H1 (cell line): ENCODE results near the gene HES1. TPM values are rescaled to one million over a fixed set of nuclear protein-coding genes. Genes with fewer than 3 reads are reported as not detected.

ENCODE experiments used
- CTCF ChIA-PET: fragments of 300-600 bp; sonication (Branson Sonifier 250); formaldehyde crosslinking; loops from one replicate; lab custom pipeline; 2021; ENCODE audit not compliant: partially characterized antibody; lab: Charles Lee
- POLR2A ChIA-PET: fragments of 300-600 bp; sonication (Branson Sonifier 250); formaldehyde crosslinking; loops from one replicate; lab custom pipeline; 2021; ENCODE audit warnings: inconsistent platforms; ENCODE audit not compliant: partially characterized antibody; lab: Charles Lee
- DNase-seq, 2 experiments: peaks; one replicate each; pipeline versions ENCODE4 v3.0.0 to v3.0.0-alpha.2; 2010 to 2022; ENCODE audit warnings: low spot score in 2 of 2, low read depth in 1 of 2, mixed read lengths in 1 of 2
- FAIRE-seq: peaks from 2 replicates; lab custom pipeline; 2011; peaks lifted over from hg19 to GRCh38; lab: Jason Lieb, UNC
- H2AFZ ChIP-seq: 2 replicates; pipeline ENCODE4 v1.8.1; 2012; ENCODE audit warnings: low read length, inconsistent platforms
- H2AK5ac ChIP-seq: 2 replicates; pipeline ENCODE4 v1.6.1; 2013; ENCODE audit warnings: low read depth, low read length
- H2BK120ac ChIP-seq: replicated peaks from 2 replicates; pipeline ENCODE3; 2013; ENCODE audit warnings: low read depth, low read length, inconsistent platforms
- H2BK12ac ChIP-seq: 2 replicates; pipeline ENCODE4 v1.6.1; 2013; ENCODE audit warnings: low read depth, low read length
- H2BK15ac ChIP-seq: 2 replicates; pipeline ENCODE4 v1.6.1; 2013; ENCODE audit warnings: low read length
- H2BK20ac ChIP-seq: 2 replicates; pipeline ENCODE4 v1.6.1; 2013; ENCODE audit warnings: low read length
- H2BK5ac ChIP-seq: 2 replicates; pipeline ENCODE4 v1.6.1; 2013; ENCODE audit warnings: low read depth, low read length
- H3K14ac ChIP-seq: 2 replicates; pipeline ENCODE4 v1.6.1; 2013; ENCODE audit warnings: inconsistent platforms; ENCODE audit not compliant: insufficient read length
- H3K18ac ChIP-seq: 2 replicates; pipeline ENCODE4 v1.6.1; 2013; ENCODE audit warnings: low read length; ENCODE audit errors: extremely low read depth
- H3K23ac ChIP-seq: 2 replicates; pipeline ENCODE4 v1.6.1; 2013; ENCODE audit warnings: inconsistent platforms; ENCODE audit not compliant: insufficient read length
- H3K23me2 ChIP-seq: 2 replicates; pipeline ENCODE4 v1.6.1; 2013; ENCODE audit warnings: low read depth, low read length
- H3K27ac ChIP-seq: 2 replicates; pipeline ENCODE4 v1.6.1; 2011; ENCODE audit warnings: low read depth, low read length, inconsistent platforms
- H3K27me3 ChIP-seq, 4 experiments: replicated peaks in 1 of 4; 1 replicate in 1 of 4; 2 replicates in 3 of 4; pipeline versions ENCODE4 v1.6.1 to v1.8.1; 2011 to 2013; ENCODE audit warnings: low read length in 3 of 4, mild to moderate bottlenecking in 3 of 4, inconsistent platforms in 2 of 4, mixed read lengths in 2 of 4, moderate library complexity in 1 of 4; ENCODE audit not compliant: control insufficient read depth in 3 of 4, insufficient read depth in 3 of 4; ENCODE audit errors: extremely low read depth in 1 of 4
- H3K36me3 ChIP-seq, 4 experiments: 2 replicates each; pipeline versions ENCODE4 v1.6.1 to v1.8.1; 2011 to 2013; ENCODE audit warnings: mild to moderate bottlenecking in 4 of 4, low read length in 3 of 4, moderate library complexity in 2 of 4, control low read depth in 1 of 4, inconsistent platforms in 1 of 4; ENCODE audit not compliant: insufficient read depth in 4 of 4, control insufficient read depth in 2 of 4
- H3K4ac ChIP-seq: replicated peaks from 2 replicates; pipeline ENCODE3; 2013; ENCODE audit warnings: low read length, low read depth, mixed read lengths, inconsistent platforms; ENCODE audit not compliant: insufficient read length
- H3K4me1 ChIP-seq, 4 experiments: replicated peaks in 1 of 4; 1 replicate in 1 of 4; 2 replicates in 3 of 4; pipeline versions ENCODE4 v1.6.1 to v1.8.1; 2011 to 2013; ENCODE audit warnings: low read length in 3 of 4, inconsistent platforms in 2 of 4, mixed read lengths in 1 of 4; ENCODE audit not compliant: insufficient read depth in 4 of 4, control insufficient read depth in 3 of 4
- H3K4me2 ChIP-seq, 2 experiments: 2 replicates each; pipeline versions ENCODE4 v1.6.1 to v1.8.1; 2011 to 2013; ENCODE audit warnings: low read depth in 2 of 2, low read length in 2 of 2, control low read depth in 1 of 2, inconsistent platforms in 1 of 2, mild to moderate bottlenecking in 1 of 2; ENCODE audit not compliant: insufficient read depth in 1 of 2
- H3K4me3 ChIP-seq, 4 experiments: fragments of 200-600, 300-600 bp in 1 of 4; sonication (generic), shearing (Covaris generic), sonication (Bioruptor Twin) in 1 of 4; 2 replicates each; pipeline versions ENCODE4 v1.5.1 to v1.8.1; 2011 to 2016; ENCODE audit warnings: low read length in 4 of 4, low read depth in 3 of 4, control low read depth in 2 of 4, inconsistent platforms in 2 of 4, mild to moderate bottlenecking in 2 of 4, mixed read lengths in 1 of 4, moderate library complexity in 1 of 4; ENCODE audit not compliant: insufficient read depth in 2 of 4; ENCODE audit errors: extremely low read depth in 1 of 4
- H3K56ac ChIP-seq: replicated peaks from 2 replicates; pipeline ENCODE3; 2013; ENCODE audit warnings: low read depth, mild to moderate bottlenecking, mixed read lengths, low read length, inconsistent platforms; ENCODE audit not compliant: insufficient read length
- H3K79me1 ChIP-seq: 2 replicates; pipeline ENCODE4 v1.6.1; 2013; ENCODE audit warnings: low read depth, low read length, control low read depth
- H3K79me2 ChIP-seq, 2 experiments: 2 replicates each; pipeline versions ENCODE4 v1.6.1 to v1.8.1; 2012 to 2013; ENCODE audit warnings: low read length in 2 of 2, mild to moderate bottlenecking in 2 of 2, inconsistent platforms in 1 of 2; ENCODE audit not compliant: insufficient read depth in 2 of 2, control insufficient read depth in 1 of 2
- H3K9ac ChIP-seq, 4 experiments: replicated peaks in 1 of 4; 1 replicate in 1 of 4; 2 replicates in 3 of 4; pipeline versions ENCODE4 v1.6.1 to v1.8.1; 2011 to 2013; ENCODE audit warnings: low read depth in 3 of 4, low read length in 3 of 4, control low read depth in 2 of 4, mild to moderate bottlenecking in 2 of 4, moderate library complexity in 2 of 4, inconsistent platforms in 1 of 4; ENCODE audit errors: extremely low read depth in 1 of 4
- H3K9me3 ChIP-seq, 2 experiments: 2 replicates each; pipeline versions ENCODE4 v1.6.1 to v1.8.1; 2012 to 2013; ENCODE audit warnings: mild to moderate bottlenecking in 2 of 2, moderate library complexity in 2 of 2, control low read depth in 1 of 2, inconsistent platforms in 1 of 2, low read depth in 1 of 2, low read length in 1 of 2, mixed read lengths in 1 of 2; ENCODE audit not compliant: insufficient read depth in 2 of 2
- H4K20me1 ChIP-seq, 2 experiments: replicated peaks in 1 of 2; 2 replicates each; pipeline versions ENCODE3 to v1.8.1; 2011 to 2013; ENCODE audit warnings: inconsistent platforms in 2 of 2, low read length in 2 of 2, mild to moderate bottlenecking in 1 of 2; ENCODE audit not compliant: insufficient read depth in 2 of 2, control insufficient read depth in 1 of 2
- H4K5ac ChIP-seq: 2 replicates; pipeline ENCODE4 v1.6.1; 2013; ENCODE audit warnings: low read length, low read depth, mixed read lengths, inconsistent platforms; ENCODE audit not compliant: insufficient read length
- H4K8ac ChIP-seq: 2 replicates; pipeline ENCODE4 v1.8.0; 2013; ENCODE audit warnings: mild to moderate bottlenecking, moderate library complexity, low read length, inconsistent platforms; ENCODE audit not compliant: insufficient read depth; ENCODE audit errors: extremely low read depth
- H4K91ac ChIP-seq: replicated peaks from 2 replicates; pipeline ENCODE3; 2013; ENCODE audit warnings: low read length, mixed read lengths, inconsistent platforms; ENCODE audit not compliant: insufficient read length
- E2F6 ChIP-seq: IDR thresholded peaks from 2 replicates; pipeline ENCODE4 v1.6.1; 2012; ENCODE audit warnings: inconsistent platforms
- WGBS, 2 experiments: shearing (Covaris generic) in 1 of 2; methylation state at CpG; one replicate each; pipeline versions ENCODE4 v1.1.6 to v1.1.7; 2013 to 2015; ENCODE audit warnings: low lambda C conversion rate in 2 of 2, mixed read lengths in 2 of 2, inconsistent platforms in 1 of 2, low coverage in 1 of 2, missing lambda C conversion rate in 1 of 2; ENCODE audit not compliant: insufficient replicate concordance in 2 of 2, insufficient coverage in 1 of 2, insufficient read length in 1 of 2; ENCODE audit errors: extremely low coverage in 1 of 2, missing lambda C conversion rate in 1 of 2; 5-methylcytosine and 5-hydroxymethylcytosine counted together
- polyA plus RNA-seq, 7 experiments: library from polyadenylated mRNA; depleted of rRNA in 3 of 7; stranded (reverse) in 5 of 7; unstranded in 2 of 7; fragments of >200 nt in 5 of 7; fragments of 200-250 nt in 2 of 7; gene quantifications; 1 replicate in 5 of 7; 2 replicates in 1 of 7; 4 replicates in 1 of 7; pipeline versions ENCODE4 v1.2.1 to v1.2.3, GENCODE V29; 2011 to 2013; ENCODE audit warnings: missing spikeins in 2 of 7, mixed read lengths in 2 of 7
- total RNA-seq: library from RNA; stranded (reverse); fragmentation: NEBNext Ultra II Directional; extraction: Animal tissue kit (Norgen Biotek cat#: 25700); gene quantifications from 2 replicates; pipeline ENCODE4 v1.2.1, GENCODE V29; 2021

HES1 gene
- total and polyA plus RNA-seq, 2 of the 8 experiments (the other 6 are each of a cell fraction or from before 2014, with no cell fraction given) = 7.9 to 12.9 TPM

GRCh38 chr3:194178669-194179068 is 42.7 kb downstream of the HES1 start:
- Histone ChIP-seq H3K36me3 (no peaks in the 10 kb centered on the region), H3K23ac (no peak overlapping the region), H2BK5ac (no peak overlapping the region), H2BK12ac (no peak overlapping the region), H2AK5ac (no peak overlapping the region), H3K27me3 (no peaks in the 10 kb centered on the region; a peak in 1 of 7 replicates), H3K9ac (no peak overlapping the region), H2BK15ac (0 out of 2 replicates have a peak overlapping the region, but pooled peaks have one; percentile 6), H3K9me3 (no peaks in the 10 kb centered on the region), H3K4ac (no peak overlapping the region), H4K20me1 (no peaks in the 10 kb centered on the region), H2AFZ (no peak overlapping the region), H3K79me1 (no peaks in the 10 kb centered on the region), H4K8ac (no peak overlapping the region), H3K4me2 (no peak overlapping the region), H3K56ac (no peak overlapping the region), H3K14ac (no peak overlapping the region), H4K5ac (no peak overlapping the region), H3K79me2 (no peaks in the 10 kb centered on the region), H2BK20ac (no peak overlapping the region), H3K18ac (no peak overlapping the region), H3K4me1 (peaks cover 0 to 20% (median 6%) of the 10 kb centered on the region in 4 experiments; a peak in 5 of 7 replicates), H3K27ac (no peak overlapping the region), H3K23me2 (no peaks in the 10 kb centered on the region), H3K4me3 (no peak overlapping the region), H2BK120ac (no peak overlapping the region), H4K91ac (no peak overlapping the region)
- FAIRE-seq (no peak), DNase-seq (no peak)
- CTCF ChIA-PET = interaction anchor here (1.8 to 2.1 kb wide), 2 partner anchors 67 to 137 kb away, joined by 6 to 7 read pairs; no protein-coding TSS in a partner anchor
- WGBS, 2 experiments = 85% methylated on average over 6 of the region's 6 CpGs; no CpG with 5 or more reads in 1 of the 2 experiments
- no peak for TF ChIP-seq E2F6
- POLR2A ChIA-PET = no interaction called here
